ENCODE results near the gene ARHGEF2. TPM values are rescaled to one million over a fixed set of nuclear protein-coding genes. Genes with fewer than 3 reads are reported as not detected.

The ARHGEF2 gene
- total and polyA plus RNA-seq, 2 donors (not counting 3 experiments of a cell fraction or from before 2014, with no cell fraction given): 59.2 to 118 TPM

- FAIRE-seq: peak; percentile 79
- POLR2A ChIA-PET: interaction anchor here (1.4 kb wide), 1 partner anchor 16 kb away, joined by 3 read pairs; no protein-coding TSS in a partner anchor
- H3K4me1 ChIP-seq (ENCODE audit: control insufficient read depth, extremely low read depth, insufficient read depth, low read length): peaks cover 13% of the 10 kb centered on the region
Measured at GRCh38 chr1:155909894-155910293, 68.5 kb downstream of the ARHGEF2 start.

More at GRCh38 chr1:155909894-155910293, 68.5 kb downstream of the ARHGEF2 start:
- no TSS peak for BruUV-seq (replicated peaks)
- peak; percentile 52 for DNase-seq (ENCODE audit: low read depth, low spot score)
- intact Hi-C loops (cut with micrococcal nuclease): loop anchor here (1.0 kb wide), 1 partner anchor 51 kb away; the partner anchor contains the start of gene SYT11
- Histone ChIP-seq H3K4me3 (replicated peaks in 1 of 3; ENCODE audit: insufficient read depth in 1 of 3, low read depth in 1 of 3, low read length in 3 of 3) (peak overlapping the region in 2 of 3 experiments; percentile 67 to 85), H3K27me3 (ENCODE audit: control insufficient read depth in 2 of 2, insufficient read depth in 2 of 2, low read length in 2 of 2) (no peaks in the 10 kb centered on the region), H3K27ac (ENCODE audit: insufficient read depth, low read depth, low read length) (peak overlapping the region; percentile 69), H3K36me3 (ENCODE audit: control insufficient read depth in 2 of 2, extremely low read depth in 1 of 2, insufficient read depth in 2 of 2, low read length in 2 of 2) (peaks cover 13 to 20% of the 10 kb centered on the region in 2 experiments), H3K9me3 (replicated peaks; ENCODE audit: control insufficient read depth, insufficient read depth, low read length) (no peaks in the 10 kb centered on the region), H3K79me2 (ENCODE audit: control insufficient read depth, insufficient read depth, low read length) (peaks cover 20% of the 10 kb centered on the region), H2AFZ (ENCODE audit: low read depth, low read length) (no peak overlapping the region), H4K20me1 (replicated peaks; ENCODE audit: control insufficient read depth, extremely low read depth, insufficient read depth, low read length) (no peaks in the 10 kb centered on the region), H3K4me2 (ENCODE audit: insufficient read depth, low read length) (peak overlapping the region; percentile 93), H3K9ac (replicated peaks; ENCODE audit: extremely low read depth, insufficient read depth, low read length) (peak overlapping the region; percentile 74), H3K9me1 (replicated peaks; ENCODE audit: control insufficient read depth, extremely low read depth, insufficient read depth, low read length) (no peaks in the 10 kb centered on the region)
- TF ChIP-seq CTCF (IDR thresholded peaks at IDR 0.05; ENCODE audit: extremely low read depth in 1 of 2, insufficient read depth in 1 of 2, low read depth in 1 of 2, low read length in 2 of 2): no peak
- TF ChIP-seq POLR2A (IDR thresholded peaks at IDR 0.05; ENCODE audit: low read depth, low read length): peak; percentile 36
- no peak for TF ChIP-seq GATA2 (IDR thresholded peaks at IDR 0.05; ENCODE audit: insufficient read depth, insufficient read length, low read depth, low read length)
- TF ChIP-seq FOS (IDR thresholded peaks at IDR 0.05; ENCODE audit: borderline replicate concordance, insufficient read depth, low read length): peak; percentile 25
- dilution Hi-C loops (cut with MboI; ENCODE audit: extremely low pct_ligation_motif_present, low sequenced_read_pairs): no loop called here
- CTCF ChIA-PET: interaction anchor here (0.9 to 1.1 kb wide), 3 partner anchors 13 to 80 kb away, joined by 4 to 7 read pairs (median 4); no protein-coding TSS in a partner anchor

Data from endothelial cell of umbilical vein (primary cell).